HL-60 (cell line): ENCODE data around the gene EHBP1.
"Not testable (repeated sequence)": the region's sequence is repeated elsewhere in the genome, so short reads cannot be mapped to it uniquely, and the experiment has no call there.

Experiments used
- DNase-seq, 2 experiments: peaks; one replicate each; pipeline ENCODE4 v3.0.0-alpha.2; 2010 to 2020; ENCODE audit warnings: low read depth in 1 of 2, low spot score in 1 of 2
- H3K27ac ChIP-seq: fragments of 250-450 bp; sonication (Bioruptor Pico); replicated peaks from 2 replicates; pipeline ENCODE4 v1.5.1; 2020; ENCODE audit warnings: mild to moderate bottlenecking, moderate library complexity
- H3K27me3 ChIP-seq: fragments of 250-450 bp; sonication (Bioruptor Pico); 2 replicates; pipeline ENCODE4 v1.5.1; 2021; ENCODE audit warnings: mild to moderate bottlenecking, moderate library complexity; ENCODE audit not compliant: insufficient read depth, poor library complexity, severe bottlenecking
- H3K4me3 ChIP-seq: replicated peaks from 2 replicates; pipeline ENCODE4 v1.5.1; 2011; ENCODE audit warnings: mild to moderate bottlenecking, control low read depth, low read length; ENCODE audit not compliant: insufficient read depth
- GABPA ChIP-seq: IDR thresholded peaks from 2 replicates; pipeline ENCODE4 v1.6.1; 2012; ENCODE audit warnings: low read depth
- POLR2AphosphoS5 ChIP-seq: IDR thresholded peaks from 2 replicates; pipeline ENCODE4 v1.6.1; 2012; ENCODE audit warnings: low read depth
- SPI1 ChIP-seq: IDR thresholded peaks from 2 replicates; pipeline ENCODE4 v1.6.1; 2012; ENCODE audit warnings: low read depth, mild to moderate bottlenecking, borderline replicate concordance
- TF ChIP-seq, protein P1 (sequence below): IDR thresholded peaks from 2 replicates; pipeline ENCODE4 v1.6.1; 2012; ENCODE audit warnings: low read depth; ENCODE audit not compliant: insufficient replicate concordance
- TF ChIP-seq, protein P2 (sequence below): IDR thresholded peaks from one replicate; pipeline ENCODE4 v1.5.1; 2011; ENCODE audit warnings: low read length, control low read depth, inconsistent platforms; ENCODE audit not compliant: insufficient read depth

The EHBP1 gene

DNA sequence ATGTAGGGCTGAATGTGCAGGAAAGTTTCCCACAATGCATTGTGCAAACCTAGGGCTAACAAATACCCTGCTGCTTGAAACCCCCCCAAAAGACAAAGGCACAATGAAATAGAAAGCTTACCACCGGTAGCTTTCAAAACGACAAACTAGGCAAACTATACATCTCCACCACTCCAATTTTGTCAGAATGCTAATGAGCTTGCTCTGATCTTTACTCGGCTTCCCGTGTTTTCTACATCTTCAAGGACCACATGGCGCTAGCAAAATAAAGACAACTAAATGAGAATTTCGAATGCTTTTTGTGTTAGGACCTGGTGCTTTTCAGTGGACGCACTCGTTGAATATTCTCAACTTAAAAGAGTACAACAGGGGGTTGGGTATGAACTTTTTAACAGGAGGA, 307.9 kb downstream of the EHBP1 start:
- no peak overlapping the region for H3K27ac ChIP-seq
- DNase-seq = no peak
- H3K4me3 ChIP-seq = no peak overlapping the region
- H3K27me3 ChIP-seq = no peaks in the 10 kb centered on the region
- TF ChIP-seq SPI1 (no peak), GABPA (no peak), POLR2AphosphoS5 (no peak)
- TF ChIP-seq, protein P1, sequence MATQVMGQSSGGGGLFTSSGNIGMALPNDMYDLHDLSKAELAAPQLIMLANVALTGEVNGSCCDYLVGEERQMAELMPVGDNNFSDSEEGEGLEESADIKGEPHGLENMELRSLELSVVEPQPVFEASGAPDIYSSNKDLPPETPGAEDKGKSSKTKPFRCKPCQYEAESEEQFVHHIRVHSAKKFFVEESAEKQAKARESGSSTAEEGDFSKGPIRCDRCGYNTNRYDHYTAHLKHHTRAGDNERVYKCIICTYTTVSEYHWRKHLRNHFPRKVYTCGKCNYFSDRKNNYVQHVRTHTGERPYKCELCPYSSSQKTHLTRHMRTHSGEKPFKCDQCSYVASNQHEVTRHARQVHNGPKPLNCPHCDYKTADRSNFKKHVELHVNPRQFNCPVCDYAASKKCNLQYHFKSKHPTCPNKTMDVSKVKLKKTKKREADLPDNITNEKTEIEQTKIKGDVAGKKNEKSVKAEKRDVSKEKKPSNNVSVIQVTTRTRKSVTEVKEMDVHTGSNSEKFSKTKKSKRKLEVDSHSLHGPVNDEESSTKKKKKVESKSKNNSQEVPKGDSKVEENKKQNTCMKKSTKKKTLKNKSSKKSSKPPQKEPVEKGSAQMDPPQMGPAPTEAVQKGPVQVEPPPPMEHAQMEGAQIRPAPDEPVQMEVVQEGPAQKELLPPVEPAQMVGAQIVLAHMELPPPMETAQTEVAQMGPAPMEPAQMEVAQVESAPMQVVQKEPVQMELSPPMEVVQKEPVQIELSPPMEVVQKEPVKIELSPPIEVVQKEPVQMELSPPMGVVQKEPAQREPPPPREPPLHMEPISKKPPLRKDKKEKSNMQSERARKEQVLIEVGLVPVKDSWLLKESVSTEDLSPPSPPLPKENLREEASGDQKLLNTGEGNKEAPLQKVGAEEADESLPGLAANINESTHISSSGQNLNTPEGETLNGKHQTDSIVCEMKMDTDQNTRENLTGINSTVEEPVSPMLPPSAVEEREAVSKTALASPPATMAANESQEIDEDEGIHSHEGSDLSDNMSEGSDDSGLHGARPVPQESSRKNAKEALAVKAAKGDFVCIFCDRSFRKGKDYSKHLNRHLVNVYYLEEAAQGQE = no peak
- TF ChIP-seq, protein P2, sequence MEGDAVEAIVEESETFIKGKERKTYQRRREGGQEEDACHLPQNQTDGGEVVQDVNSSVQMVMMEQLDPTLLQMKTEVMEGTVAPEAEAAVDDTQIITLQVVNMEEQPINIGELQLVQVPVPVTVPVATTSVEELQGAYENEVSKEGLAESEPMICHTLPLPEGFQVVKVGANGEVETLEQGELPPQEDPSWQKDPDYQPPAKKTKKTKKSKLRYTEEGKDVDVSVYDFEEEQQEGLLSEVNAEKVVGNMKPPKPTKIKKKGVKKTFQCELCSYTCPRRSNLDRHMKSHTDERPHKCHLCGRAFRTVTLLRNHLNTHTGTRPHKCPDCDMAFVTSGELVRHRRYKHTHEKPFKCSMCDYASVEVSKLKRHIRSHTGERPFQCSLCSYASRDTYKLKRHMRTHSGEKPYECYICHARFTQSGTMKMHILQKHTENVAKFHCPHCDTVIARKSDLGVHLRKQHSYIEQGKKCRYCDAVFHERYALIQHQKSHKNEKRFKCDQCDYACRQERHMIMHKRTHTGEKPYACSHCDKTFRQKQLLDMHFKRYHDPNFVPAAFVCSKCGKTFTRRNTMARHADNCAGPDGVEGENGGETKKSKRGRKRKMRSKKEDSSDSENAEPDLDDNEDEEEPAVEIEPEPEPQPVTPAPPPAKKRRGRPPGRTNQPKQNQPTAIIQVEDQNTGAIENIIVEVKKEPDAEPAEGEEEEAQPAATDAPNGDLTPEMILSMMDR = no peak

DNA sequence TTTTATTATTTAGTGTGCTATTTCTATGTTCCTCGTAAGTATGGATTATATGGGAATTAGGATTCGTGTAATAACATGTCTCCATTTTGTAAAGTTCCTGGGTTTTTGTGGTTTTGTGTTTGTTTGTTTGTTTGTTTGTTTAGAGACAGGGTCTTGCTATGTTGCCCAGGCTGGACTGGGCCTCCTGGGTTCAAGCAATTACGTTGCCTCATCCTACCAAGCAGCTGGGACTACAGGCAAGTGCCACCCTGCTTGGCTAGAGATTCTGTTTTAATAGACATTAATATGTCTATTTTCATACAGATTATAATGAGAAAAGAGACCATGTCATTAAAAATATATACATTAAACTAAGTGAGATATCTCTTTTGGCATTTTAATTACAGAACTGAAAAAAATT, 309.9 kb downstream of the EHBP1 start:
- no peak for DNase-seq
- Histone ChIP-seq H3K4me3 (no peak overlapping the region), H3K27me3 (no peaks in the 10 kb centered on the region), H3K27ac (no peak overlapping the region)
- no peak for TF ChIP-seq GABPA
- TF ChIP-seq, protein P2 = no peak

DNA sequence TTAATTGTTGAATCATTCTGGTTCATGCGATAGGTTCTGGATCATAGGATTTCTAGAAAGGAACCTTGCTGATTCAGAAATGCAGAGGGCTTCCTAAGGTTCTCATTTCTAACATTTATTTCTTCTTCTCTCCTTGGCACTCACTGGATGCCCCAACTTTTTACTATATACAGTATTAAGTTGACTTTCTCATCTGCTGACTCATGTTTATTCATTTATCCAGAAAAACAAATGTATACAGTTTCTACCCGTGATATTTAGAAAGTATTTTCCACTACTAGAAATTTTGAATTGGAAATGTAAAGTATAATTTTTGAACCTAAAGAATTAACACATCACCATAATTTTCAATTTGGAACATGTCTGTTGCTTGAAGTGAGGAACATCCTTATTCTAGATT, 312.9 kb downstream of the EHBP1 start:
- no peak for DNase-seq
- Histone ChIP-seq H3K4me3 (no peak overlapping the region), H3K27ac (no peak overlapping the region), H3K27me3 (no peaks in the 10 kb centered on the region)
- TF ChIP-seq, protein P2 = no peak
- TF ChIP-seq GABPA (no peak), SPI1 (no peak), POLR2AphosphoS5 (no peak)
- TF ChIP-seq, protein P1 = no peak

DNA sequence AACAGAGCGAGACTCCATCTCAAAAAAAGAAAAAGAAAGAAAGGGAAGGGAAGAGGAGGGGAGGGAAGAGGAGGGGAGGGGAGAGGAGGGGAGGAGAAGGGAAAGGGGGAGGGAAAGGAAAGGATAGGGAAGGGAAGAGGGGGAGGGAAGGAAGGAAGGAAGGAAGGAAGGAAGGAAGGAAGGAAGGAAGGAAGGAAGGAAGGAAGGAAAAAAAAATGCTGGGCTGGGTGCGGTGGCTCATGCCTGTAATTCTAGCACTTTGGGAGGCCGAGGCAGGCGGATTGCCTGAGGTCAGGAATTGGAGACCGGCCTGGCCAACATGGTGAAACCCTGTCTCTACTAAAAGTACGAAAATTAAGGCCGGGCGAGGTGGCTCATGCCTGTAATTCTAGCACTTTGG, 314.2 kb downstream of the EHBP1 start:
- H3K27me3 ChIP-seq, H3K4me3 ChIP-seq, DNase-seq, H3K27ac ChIP-seq: not testable (repeated sequence)
